Astrocyte of the spinal cord (primary cell): Measurements from ENCODE around the gene PTPRCAP.
"Not testable (repeated sequence)": the region's sequence is repeated elsewhere in the genome, so short reads cannot be mapped to it uniquely, and the experiment has no call there.

Experiments used
- DNase-seq: peaks from one replicate; pipeline ENCODE4 v3.0.0; 2011; ENCODE audit warnings: low read depth, low spot score
- H3K4me3 ChIP-seq: 2 replicates; pipeline ENCODE4 v1.5.1; 2011; ENCODE audit warnings: low read depth, mild to moderate bottlenecking, low read length, moderate library complexity
- CTCF ChIP-seq: IDR thresholded peaks from 2 replicates; pipeline ENCODE4 v1.5.1; 2012; ENCODE audit warnings: low read depth, mild to moderate bottlenecking, low read length, inconsistent platforms
- in situ Hi-C: cut with HindIII; loops from 2 replicates; pipeline ENCODE4 v1.10.0; 2017; ENCODE audit warnings: low sequenced_read_pairs

Gene PTPRCAP

GRCh38 chr11:67468456-67468758 is 30.9 kb upstream of the PTPRCAP start:
- TF ChIP-seq CTCF, result no peak
- peak overlapping the region; percentile 71 for H3K4me3 ChIP-seq
- in situ Hi-C loops, result no loop called here
- no peak for DNase-seq

GRCh38 chr11:67468056-67468455 is 30.6 kb upstream of the PTPRCAP start:
- DNase-seq, result no peak
- in situ Hi-C loops, result no loop called here
- H3K4me3 ChIP-seq, result peak overlapping the region; percentile 71
- TF ChIP-seq CTCF, result no peak

- in situ Hi-C loops, result no loop called here
- no peak overlapping the region for H3K4me3 ChIP-seq
- no peak for DNase-seq
- no peak for TF ChIP-seq CTCF
Measured at GRCh38 chr11:67466962-67467771, 29.7 kb upstream of the PTPRCAP start.

GRCh38 chr11:67466367-67466766 is 28.9 kb upstream of the PTPRCAP start:
- H3K4me3 ChIP-seq, result no peak overlapping the region
- no peak for DNase-seq
- in situ Hi-C loops, result no loop called here
- no peak for TF ChIP-seq CTCF

GRCh38 chr11:67465530-67465929 is 28.0 kb upstream of the PTPRCAP start:
- H3K4me3 ChIP-seq, DNase-seq, in situ Hi-C loops: not testable (repeated sequence)

- DNase-seq, result no peak
- H3K4me3 ChIP-seq, result peak overlapping the region; percentile 67
- in situ Hi-C loops, result no loop called here
- TF ChIP-seq CTCF, result no peak
Measured at GRCh38 chr11:67465189-67465510, 27.7 kb upstream of the PTPRCAP start.

GRCh38 chr11:67464411-67465188 is 27.1 kb upstream of the PTPRCAP start:
- peak; percentile 71 for DNase-seq
- TF ChIP-seq CTCF, result no peak
- H3K4me3 ChIP-seq, result peak overlapping the region; percentile 67
- in situ Hi-C loops, result no loop called here
